ENCODE data around the gene MOGAT1. TPM values are rescaled to one million over a fixed set of nuclear protein-coding genes. Genes with fewer than 3 reads are reported as not detected.

Gene MOGAT1
- total RNA-seq, 1 experiment from 2014 or later: not detected

GRCh38 chr2:222652491-222653255 is 18.8 kb upstream of the MOGAT1 start:
- TF ChIP-seq TCF7L2 (IDR thresholded peaks at IDR 0.05; ENCODE audit: low read depth, low read length): no peak
- no peak overlapping the region for H3K4me3 ChIP-seq (ENCODE audit: low read depth in 2 of 2, low read length in 2 of 2)
- CTCF ChIA-PET: no interaction called here
- BruUV-seq (replicated peaks): no TSS peak
- in situ Hi-C loops (cut with HindIII; ENCODE audit: low pct_unique_long_range_greater_than_20kb, low sequenced_read_pairs): no loop called here
- H3K27ac ChIP-seq (ENCODE audit: low read length): no peak overlapping the region
- H3K4me1 ChIP-seq (ENCODE audit: control insufficient read depth, insufficient read depth, low read length): peaks cover 15% of the 10 kb centered on the region; the same call in 1 of the 2 replicates
- DNase-seq (ENCODE audit: low read depth, low spot score) (no peak), ATAC-seq (no peak)
- intact Hi-C loops (cut with micrococcal nuclease; ENCODE audit: unreplicated experiment): no loop called here
- H3K9me3 ChIP-seq (ENCODE audit: control insufficient read depth, insufficient read depth, low read depth, low read length): no peaks in the 10 kb centered on the region
- H3K36me3 ChIP-seq (ENCODE audit: control insufficient read depth, insufficient read depth, low read length): peaks cover 17% of the 10 kb centered on the region
- no peaks in the 10 kb centered on the region for H3K27me3 ChIP-seq (ENCODE audit: control insufficient read depth, insufficient read depth, low read length)
- POLR2A ChIA-PET: no interaction called here

- Histone ChIP-seq H3K4me1 (ENCODE audit: control insufficient read depth, insufficient read depth, low read length) (peaks cover 15% of the 10 kb centered on the region; the same call in 1 of the 2 replicates), H3K27me3 (ENCODE audit: control insufficient read depth, insufficient read depth, low read length) (no peaks in the 10 kb centered on the region), H3K9me3 (ENCODE audit: control insufficient read depth, insufficient read depth, low read depth, low read length) (no peaks in the 10 kb centered on the region), H3K4me3 (ENCODE audit: low read depth in 2 of 2, low read length in 2 of 2) (no peak overlapping the region), H3K36me3 (ENCODE audit: control insufficient read depth, insufficient read depth, low read length) (peaks cover 12% of the 10 kb centered on the region), H3K27ac (ENCODE audit: low read length) (no peak overlapping the region)
- TF ChIP-seq REST (IDR thresholded peaks at IDR 0.05; ENCODE audit: insufficient read depth in 1 of 2, low read depth in 2 of 2, low read length in 1 of 2) (no peak), SIN3A (IDR thresholded peaks at IDR 0.05; ENCODE audit: borderline replicate concordance, insufficient read depth, low read depth, low read length) (no peak), CTCF (IDR thresholded peaks at IDR 0.05) (no peak), POLR2AphosphoS5 (IDR thresholded peaks at IDR 0.05; ENCODE audit: low read depth, low read length) (no peak), TCF7L2 (IDR thresholded peaks at IDR 0.05; ENCODE audit: low read depth, low read length) (no peak)
- intact Hi-C loops (cut with micrococcal nuclease; ENCODE audit: unreplicated experiment) (no loop called here), in situ Hi-C loops (cut with HindIII; ENCODE audit: low pct_unique_long_range_greater_than_20kb, low sequenced_read_pairs) (no loop called here)
- DNase-seq (ENCODE audit: low read depth, low spot score): no peak
- CTCF ChIA-PET: no interaction called here
- BruUV-seq (replicated peaks): no TSS peak
- POLR2A ChIA-PET: interaction anchor here (0.7 kb wide), 2 partner anchors 76 to 327 kb away, joined by 4 to 7 read pairs; no protein-coding TSS in a partner anchor
- ATAC-seq: no peak
Observed at GRCh38 chr2:222653280-222653679, 18.2 kb upstream of the MOGAT1 start.
